HL-60 (cell line): ENCODE results near the gene LMOD1.

Experiments
- CTCF ChIP-seq: IDR thresholded peaks from one replicate; pipeline ENCODE4 v1.5.1; 2011; ENCODE audit warnings: low read length, control low read depth, inconsistent platforms; ENCODE audit not compliant: insufficient read depth
- POLR2AphosphoS5 ChIP-seq: IDR thresholded peaks from 2 replicates; pipeline ENCODE4 v1.6.1; 2012; ENCODE audit warnings: low read depth
- REST ChIP-seq: IDR thresholded peaks from 2 replicates; pipeline ENCODE4 v1.6.1; 2012; ENCODE audit warnings: low read depth; ENCODE audit not compliant: insufficient replicate concordance

- TF ChIP-seq POLR2AphosphoS5 (no peak), CTCF (no peak), REST (no peak)
Observed at GRCh38 chr1:201954263-201955008, 8.1 kb upstream of the LMOD1 start.
